GM12878 (cell line): ENCODE data around the gene C1orf87. TPM values are rescaled to one million over a fixed set of nuclear protein-coding genes. Genes with fewer than 3 reads are reported as not detected.

Experiments
- ATAC-seq: fragments of 200-7000 bp; cut with Tn5 transposase; 3 replicates; pipeline ENCODE4 v1.9.1; 2020; ENCODE audit warnings: mild to moderate bottlenecking, moderate library complexity
- BruUV-seq: library from RNA; stranded (reverse); fragments of 400-500 nt; replicated peaks from 2 replicates; lab custom pipeline; 2021; lab: Mats Ljungman, UMichigan
- CTCF ChIA-PET: fragments of 300-600 bp; sonication (Branson Sonifier 250); formaldehyde crosslinking; extraction: SDS; loops from one replicate; lab custom pipeline; 2021; ENCODE audit warnings: inconsistent platforms; lab: Yijun Ruan, JAX
- POLR2A ChIA-PET: fragments of 350-600 bp; formaldehyde crosslinking; extraction: SDS; loops from one replicate; lab custom pipeline; 2021; ENCODE audit warnings: inconsistent platforms; lab: Charles Lee
- RAD21 ChIA-PET: fragments of 300-600 bp; sonication (Branson Sonifier 250); formaldehyde crosslinking; loops from one replicate; lab custom pipeline; 2023; ENCODE audit warnings: antibody characterized with exemption; ENCODE audit not compliant: unreplicated experiment; lab: Charles Lee
- SMC1A ChIA-PET: fragments of 300-600 bp; sonication (Branson Sonifier 250); formaldehyde crosslinking; loops from one replicate; lab custom pipeline; 2023; ENCODE audit not compliant: unreplicated experiment, uncharacterized antibody; lab: Charles Lee
- DNase-seq: peaks from one replicate; pipeline ENCODE4 v3.0.0-alpha.2; 2011; ENCODE audit warnings: low read depth, low spot score
- FAIRE-seq: peaks from 3 replicates; lab custom pipeline; 2011; peaks lifted over from hg19 to GRCh38; lab: Jason Lieb, UNC
- H2AFZ ChIP-seq: 2 replicates; pipeline ENCODE4 v1.6.0; 2011; ENCODE audit warnings: low read depth, low read length, control low read depth; ENCODE audit not compliant: control insufficient read depth
- H3K27ac ChIP-seq: 2 replicates; pipeline ENCODE4 v1.5.1; 2011; ENCODE audit warnings: control low read depth; ENCODE audit not compliant: control insufficient read depth, insufficient read depth
- H3K27me3 ChIP-seq, 2 experiments: replicated peaks in 1 of 2; 2 replicates each; pipeline versions ENCODE4 v1.6.0 to v1.6.1; 2011; ENCODE audit warnings: low read length in 1 of 2; ENCODE audit not compliant: control insufficient read depth in 2 of 2, insufficient read depth in 2 of 2
- H3K36me3 ChIP-seq, 2 experiments: 2 replicates each; pipeline ENCODE4 v1.5.1; 2011; ENCODE audit warnings: low read length in 1 of 2; ENCODE audit not compliant: control insufficient read depth in 2 of 2, insufficient read depth in 2 of 2
- H3K4me1 ChIP-seq: 2 replicates; pipeline ENCODE4 v1.6.1; 2011; ENCODE audit warnings: mild to moderate bottlenecking, low read length, moderate library complexity, mixed read lengths; ENCODE audit not compliant: control insufficient read depth, insufficient read depth
- H3K4me2 ChIP-seq: 2 replicates; pipeline ENCODE4 v1.6.0; 2011; ENCODE audit warnings: control low read depth; ENCODE audit not compliant: control insufficient read depth, insufficient read depth
- H3K4me3 ChIP-seq: fragments of 200-600 bp; sonication (generic); 2 replicates; pipeline ENCODE4 v1.5.1; 2016
- H3K79me2 ChIP-seq: 2 replicates; pipeline ENCODE4 v1.6.0; 2011; ENCODE audit warnings: low read length; ENCODE audit not compliant: control insufficient read depth, insufficient read depth
- H3K9ac ChIP-seq: 2 replicates; pipeline ENCODE4 v1.8.0; 2011; ENCODE audit warnings: low read length, control low read depth, mixed read lengths; ENCODE audit not compliant: control insufficient read depth, insufficient read depth
- H3K9me3 ChIP-seq: replicated peaks from 3 replicates; pipeline ENCODE4 v1.5.1; 2011; ENCODE audit warnings: mild to moderate bottlenecking, low read length; ENCODE audit not compliant: control insufficient read depth, insufficient read depth
- H4K20me1 ChIP-seq: 2 replicates; pipeline ENCODE4 v1.6.0; 2011; ENCODE audit not compliant: control insufficient read depth, insufficient read depth
- ASH2L ChIP-seq: fragments of 300-600, 200-600 bp; sonication (generic); IDR thresholded peaks from 2 replicates; pipeline ENCODE4 v1.6.1; 2017; ENCODE audit warnings: low read depth, mild to moderate bottlenecking, borderline replicate concordance
- ATF7 ChIP-seq: fragments of 450-650 bp; IDR thresholded peaks from 2 replicates; pipeline ENCODE4 v1.6.1; 2016; ENCODE audit warnings: low read depth, mild to moderate bottlenecking
- CREB1 ChIP-seq: IDR thresholded peaks from 2 replicates; pipeline ENCODE4 v1.6.1; 2012; ENCODE audit warnings: low read depth, mild to moderate bottlenecking, inconsistent platforms
- CUX1 ChIP-seq: IDR thresholded peaks from 2 replicates; pipeline ENCODE4 v1.6.1; 2012; ENCODE audit warnings: improper control_type of control experiment, low read depth, low read length; ENCODE audit not compliant: insufficient replicate concordance
- EP300 ChIP-seq, 2 experiments: fragments of 150-350 bp in 1 of 2; IDR thresholded peaks; 2 replicates each; pipeline ENCODE4 v1.6.1; 2011 to 2012; ENCODE audit warnings: low read depth in 2 of 2, low read length in 2 of 2, borderline replicate concordance in 1 of 2, improper control_type of control experiment in 1 of 2, inconsistent platforms in 1 of 2; ENCODE audit not compliant: control insufficient read depth in 1 of 2
- ETV6 ChIP-seq, 2 experiments: fragments of 450-650 bp in 1 of 2; IDR thresholded peaks in 1 of 2; conservative IDR thresholded peaks in 1 of 2; 2 replicates each; pipeline ENCODE4 v1.6.1; 2014; ENCODE audit warnings: antibody characterized with exemption in 1 of 2, borderline replicate concordance in 1 of 2, low read depth in 1 of 2, mild to moderate bottlenecking in 1 of 2, moderate library complexity in 1 of 2
- LARP7 ChIP-seq: fragments of 450-650 bp; IDR thresholded peaks from 2 replicates; pipeline ENCODE4 v1.6.1; 2017; ENCODE audit warnings: mild to moderate bottlenecking
- PAX8 ChIP-seq: fragments of 450-650 bp; IDR thresholded peaks from 2 replicates; pipeline ENCODE4 v1.6.1; 2017; ENCODE audit warnings: mild to moderate bottlenecking, moderate library complexity
- POLR2AphosphoS2 ChIP-seq: IDR thresholded peaks from 2 replicates; pipeline ENCODE4 v1.6.1; 2011; ENCODE audit warnings: low read depth, mild to moderate bottlenecking, low read length, improper control_type of control experiment, moderate library complexity
- RCOR1 ChIP-seq: conservative IDR thresholded peaks from 2 replicates; pipeline ENCODE4 v1.6.1; 2012; ENCODE audit warnings: low read depth, low read length, improper control_type of control experiment
- RELB ChIP-seq: fragments of 450-650 bp; IDR thresholded peaks from 2 replicates; pipeline ENCODE4 v1.6.1; 2017; ENCODE audit warnings: low read depth, mild to moderate bottlenecking, moderate library complexity
- SMAD1 ChIP-seq: fragments of 450-650 bp; IDR thresholded peaks from 2 replicates; pipeline ENCODE4 v1.6.1; 2018; ENCODE audit warnings: mild to moderate bottlenecking, low read depth; ENCODE audit not compliant: partially characterized antibody
- WRNIP1 ChIP-seq: IDR thresholded peaks from 2 replicates; pipeline ENCODE4 v1.6.1; 2011; ENCODE audit warnings: low read depth, low read length, improper control_type of control experiment, borderline replicate concordance
- ZNF24 ChIP-seq: fragments of 450-650 bp; IDR thresholded peaks from 2 replicates; pipeline ENCODE4 v1.6.1; 2017; ENCODE audit warnings: antibody characterized with exemption, mild to moderate bottlenecking
- WGBS: methylation state at CpG from one replicate; pipeline ENCODE4 v1.1.6; 2016; ENCODE audit warnings: low lambda C conversion rate; ENCODE audit not compliant: insufficient replicate concordance, insufficient coverage; ENCODE audit errors: missing lambda C conversion rate; 5-methylcytosine and 5-hydroxymethylcytosine counted together
- in situ Hi-C: fragments of 300-500 bp; cut with MboI; formaldehyde crosslinking; loops from 9 replicates; pipeline ENCODE4 v1.14.3; 2018; ENCODE audit warnings: mixed read lengths
- intact Hi-C: fragments of 100-400 bp; cut with micrococcal nuclease; formaldehyde crosslinking; loops from one replicate; pipeline ENCODE4 v1.14.2; 2022; ENCODE audit not compliant: unreplicated experiment
- polyA plus RNA-seq, 11 experiments: library from polyadenylated mRNA; depleted of rRNA in 4 of 11; unstranded in 6 of 11; stranded (reverse) in 5 of 11; fragments of >200 nt; fragmentation: Nextera tagmentation in 4 of 11; fragmentation: Illumina TruSeq in 1 of 11; extraction: Ambion mirVana in 4 of 11; extraction: Trizol in 1 of 11; gene quantifications; 1 replicate in 1 of 11; 2 replicates in 10 of 11; pipeline versions ENCODE4 v1.2.1 to v1.2.3, GENCODE V29; 2011 to 2016; ENCODE audit warnings: inconsistent platforms in 2 of 11, missing spikeins in 2 of 11, low read depth in 1 of 11
- total RNA-seq, 4 experiments: library from RNA; depleted of rRNA in 3 of 4; stranded (reverse); fragments of >200 nt in 3 of 4; fragmentation: Illumina TruSeq in 1 of 4; extraction: Trizol in 1 of 4; gene quantifications; 2 replicates each; pipeline versions ENCODE4 v1.2.1 to v1.2.3, GENCODE V29; 2013 to 2021

C1orf87 gene
- total and polyA plus RNA-seq, 10 of the 15 experiments (the other 5 are each of a cell fraction or from before 2014, with no cell fraction given): not detected

- TF ChIP-seq CUX1 (no peak), ATF7 (no peak)
Observed at GRCh38 chr1:60069691-60070090, 3.9 kb downstream of the C1orf87 start (continued).

- ATAC-seq: no peak
Observed at GRCh38 chr1:60068393-60069045, 5.1 kb downstream of the C1orf87 start.

More at GRCh38 chr1:60068393-60069045, 5.1 kb downstream of the C1orf87 start:
- Histone ChIP-seq H3K9ac (no peak overlapping the region), H3K27ac (no peak overlapping the region), H3K4me1 (no peaks in the 10 kb centered on the region), H2AFZ (no peak overlapping the region), H3K4me3 (no peak overlapping the region), H4K20me1 (no peaks in the 10 kb centered on the region), H3K9me3 (no peaks in the 10 kb centered on the region), H3K79me2 (no peaks in the 10 kb centered on the region), H3K27me3 (no peaks in the 10 kb centered on the region), H3K36me3 (no peaks in the 10 kb centered on the region), H3K4me2 (no peak overlapping the region)
- ChIA-PET CTCF (no interaction called here), POLR2A (no interaction called here), RAD21 (no interaction called here), SMC1A (no interaction called here)
- in situ Hi-C loops: no loop called here
- DNase-seq: no peak
- TF ChIP-seq ETV6 (conservative IDR thresholded peaks at IDR 0.05 in 1 of 2, IDR thresholded peaks at IDR 0.05 in 1 of 2; ENCODE audit: borderline replicate concordance in 1 of 2, low read depth in 1 of 2) (no peak), ZNF24 (no peak), POLR2AphosphoS2 (no peak), WRNIP1 (no peak), CREB1 (no peak), SMAD1 (no peak), LARP7 (no peak), RCOR1 (no peak), ASH2L (no peak), EP300 (IDR thresholded peaks at IDR 0.05; ENCODE audit: borderline replicate concordance in 1 of 2, control insufficient read depth in 1 of 2, low read depth in 2 of 2, low read length in 2 of 2) (no peak), RELB (no peak), PAX8 (no peak)
- intact Hi-C loops: no loop called here
- WGBS: 0% methylated on average over 1 of the region's 1 CpG
- no peak for FAIRE-seq
- BruUV-seq: no TSS peak
